Inferior parietal cortex (tissue), 1 donor: ENCODE measurements around the gene PYGM.

ENCODE experiments used
- DNase-seq: peaks from one replicate; pipeline ENCODE4 v3.0.0-alpha.2; 2016; ENCODE audit errors: extremely low spot score

Gene PYGM

DNA sequence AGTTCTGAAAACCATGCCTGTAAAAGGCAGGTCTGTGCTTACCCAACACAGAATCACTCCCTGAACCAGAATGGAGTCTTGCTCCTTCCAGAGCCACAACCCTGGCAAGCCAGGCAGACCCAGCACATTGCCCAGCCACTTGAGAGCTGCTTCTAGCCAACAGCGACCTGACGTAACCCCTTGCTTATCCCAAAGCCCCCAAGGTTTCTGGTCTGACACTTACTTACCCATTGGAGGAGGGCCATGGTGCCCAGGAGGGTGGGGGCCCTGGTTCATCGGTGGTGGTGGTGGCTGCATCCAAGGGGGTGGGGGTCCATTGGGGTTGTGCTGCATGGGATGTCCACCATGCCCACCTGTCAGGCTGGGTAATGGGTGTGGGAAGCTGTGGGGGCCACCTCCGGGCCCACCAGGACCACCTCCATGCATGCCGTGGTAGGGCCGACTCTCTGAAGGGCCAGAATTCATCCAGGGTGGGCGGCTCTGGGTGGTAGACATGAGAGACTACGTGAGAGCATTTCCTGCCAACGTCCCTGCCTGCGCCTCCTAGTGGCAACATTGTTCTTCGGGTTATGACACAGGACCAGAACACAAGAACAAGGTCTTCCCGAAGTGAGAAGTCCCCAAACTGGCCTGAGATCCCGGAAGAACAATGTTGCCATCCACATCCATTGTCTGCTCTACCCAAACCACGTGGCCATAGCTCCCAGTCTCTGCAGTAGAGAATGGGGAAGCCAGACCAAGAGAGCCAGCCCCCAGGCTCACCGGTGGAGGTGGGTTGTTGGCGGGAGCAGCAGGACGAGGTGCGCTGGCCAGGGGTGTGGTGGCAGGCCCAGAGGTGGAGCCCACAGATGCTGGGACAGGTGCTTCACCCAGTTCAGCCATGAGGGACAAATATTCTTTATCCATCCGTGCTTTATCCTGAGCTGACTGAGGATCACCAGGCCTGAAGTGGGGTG lies 7.8 kb upstream of the PYGM start:
- no peak for DNase-seq

GRCh38 chr11:64766881-64767280 lies 7.1 kb upstream of the PYGM start:
- no peak for DNase-seq

- DNase-seq: no peak
These were observed 6.3 kb upstream of the PYGM start for GRCh38 chr11:64765851-64766665.

GRCh38 chr11:64765291-64765850 lies 5.6 kb upstream of the PYGM start:
- no peak for DNase-seq

- no peak for DNase-seq
These were observed 5.0 kb upstream of the PYGM start for GRCh38 chr11:64764753-64765152.

GRCh38 chr11:64764040-64764611 lies 4.4 kb upstream of the PYGM start:
- DNase-seq: no peak

DNA sequence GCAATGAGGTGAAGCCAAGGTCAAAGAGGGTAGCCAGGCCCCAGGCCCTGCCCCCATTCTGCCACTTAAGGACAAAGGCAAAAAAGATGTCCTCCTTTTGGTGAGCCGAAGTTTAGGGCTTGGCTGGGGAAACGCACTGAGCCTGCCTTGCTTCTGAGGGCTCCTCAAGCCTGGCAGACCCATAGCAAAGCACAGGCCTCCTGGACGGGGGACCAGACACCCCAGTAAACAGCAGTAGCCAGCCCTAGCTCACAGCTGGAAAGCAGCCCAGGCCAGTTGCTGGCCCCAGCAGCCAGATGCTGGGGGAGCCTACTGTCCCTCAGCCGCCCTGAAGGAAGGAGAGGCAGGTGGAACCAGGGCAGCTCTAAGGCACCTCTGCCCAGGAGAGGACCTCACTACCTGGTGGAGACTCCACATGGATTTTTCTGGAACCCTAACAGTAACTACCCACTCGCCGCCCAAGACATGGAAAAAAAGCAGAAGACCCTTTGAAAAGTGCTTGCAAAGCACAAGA lies 3.8 kb upstream of the PYGM start:
- no peak for DNase-seq

GRCh38 chr11:64762674-64763525 lies 3.1 kb upstream of the PYGM start:
- DNase-seq: no peak

GRCh38 chr11:64762277-64762673 lies 2.5 kb upstream of the PYGM start:
- no peak for DNase-seq

DNA sequence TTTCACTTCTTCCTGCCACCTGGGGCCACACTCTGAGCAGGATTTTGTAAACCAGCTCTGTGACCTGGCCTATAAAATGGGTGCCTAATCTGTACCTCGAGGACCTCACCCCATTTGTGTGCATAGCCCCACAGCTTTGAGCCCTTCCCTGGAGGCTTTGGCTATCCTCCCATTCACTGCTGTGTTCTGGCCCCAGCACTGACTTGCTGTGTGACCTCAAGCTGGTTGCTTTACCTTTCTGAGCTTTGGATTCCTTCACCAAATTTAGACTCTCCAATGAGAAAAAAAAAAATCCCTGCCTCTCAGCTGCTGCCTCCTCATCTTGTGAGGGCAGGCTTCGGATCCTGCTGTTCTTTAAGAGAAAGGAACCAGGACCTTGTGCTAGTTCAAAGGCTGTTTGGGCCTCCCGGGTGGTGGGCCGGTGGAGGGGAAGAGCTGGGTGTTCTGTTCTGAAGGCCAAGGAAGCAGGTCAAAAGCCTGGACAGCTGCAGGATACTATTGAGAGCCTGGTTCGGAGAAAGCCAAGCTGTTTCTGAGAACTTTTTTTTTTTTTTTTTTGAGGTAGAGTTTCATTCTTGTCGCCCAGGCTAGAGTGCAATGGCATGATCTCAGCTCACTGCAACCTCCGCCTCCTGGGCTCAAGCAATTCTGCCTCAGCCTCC lies 1.1 kb upstream of the PYGM start:
- no peak for DNase-seq

- no peak for DNase-seq
These were observed 548 bp downstream of the PYGM start for GRCh38 chr11:64759131-64759721.

- no peak for DNase-seq
These were observed 1.3 kb downstream of the PYGM start for GRCh38 chr11:64758330-64759079.

DNA sequence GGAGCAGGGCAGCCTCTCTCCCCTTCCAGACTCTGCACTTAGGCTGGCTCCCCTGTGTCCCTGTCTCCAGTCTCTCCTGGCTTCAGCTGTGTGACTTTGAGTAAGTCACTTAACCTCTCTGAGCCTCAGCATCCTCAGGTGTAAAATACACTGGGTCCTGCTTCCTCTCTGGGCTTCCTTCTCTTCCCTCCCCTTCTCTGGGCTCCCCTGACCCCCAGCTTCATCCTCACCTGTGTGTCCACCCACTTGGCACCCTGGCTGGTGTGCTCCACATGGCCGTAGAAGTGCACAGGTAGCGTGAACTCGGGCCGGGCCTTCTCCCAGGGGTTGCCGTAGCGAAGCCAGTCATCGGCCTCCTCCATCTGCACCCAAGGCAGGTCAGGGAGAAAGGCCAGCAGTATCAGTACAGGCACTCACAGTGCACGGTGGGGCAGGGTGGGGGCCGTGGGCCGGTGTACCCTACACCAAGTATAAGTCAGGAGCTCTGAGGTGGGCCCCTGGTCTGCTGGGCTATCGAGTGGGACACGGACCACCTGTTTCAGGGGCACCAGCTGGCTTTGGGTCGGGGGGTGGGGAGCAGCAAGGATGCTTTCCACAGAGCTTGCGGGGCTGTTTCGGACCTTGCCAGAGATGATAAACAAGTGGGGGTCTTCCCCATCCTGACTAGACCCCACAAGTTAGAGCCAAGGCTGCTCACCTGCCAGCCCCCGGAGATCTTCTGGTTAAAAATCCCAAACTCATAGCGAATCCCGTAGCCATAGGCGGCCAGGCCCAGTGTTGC lies 2.0 kb downstream of the PYGM start:
- DNase-seq: no peak

- no peak for DNase-seq
These were observed 4.0 kb downstream of the PYGM start for GRCh38 chr11:64755681-64756361.

DNA sequence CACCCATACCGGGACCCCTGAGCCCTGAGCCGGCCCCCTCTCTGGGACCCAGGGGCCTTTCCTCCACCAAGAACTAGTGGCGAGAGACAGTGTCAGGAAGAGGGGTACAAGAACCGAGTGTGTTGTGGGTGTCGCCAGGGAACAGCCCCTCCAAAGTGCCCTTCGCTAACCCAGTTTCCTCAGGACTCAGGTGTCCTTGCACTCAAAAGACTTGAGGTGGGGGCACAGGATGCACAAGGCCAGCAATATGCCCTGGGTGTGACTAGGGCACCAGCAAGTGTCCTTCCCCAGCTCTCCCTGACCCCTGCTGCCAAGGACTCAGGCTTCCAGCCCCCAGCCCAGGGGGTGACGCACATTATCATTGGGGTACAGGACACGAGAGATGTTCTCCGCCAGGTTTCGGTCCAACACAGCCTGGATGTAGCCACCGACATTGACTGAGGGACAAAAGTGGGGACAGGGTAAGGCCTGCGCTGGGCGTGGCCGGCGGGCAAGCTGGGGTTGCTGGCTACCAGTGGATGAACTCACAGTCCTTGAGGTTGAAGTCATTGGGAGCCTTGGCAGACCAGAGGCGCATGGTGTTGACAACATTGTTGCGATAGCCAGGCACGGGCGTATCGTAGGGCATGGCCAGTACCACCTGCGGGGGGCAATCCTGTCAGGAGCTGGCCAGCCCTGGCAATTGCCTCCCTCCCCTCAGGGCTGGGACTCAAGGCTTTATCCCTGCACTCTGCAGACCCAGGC lies 4.7 kb downstream of the PYGM start:
- no peak for DNase-seq

GRCh38 chr11:64754124-64754918 lies 5.5 kb downstream of the PYGM start:
- no peak for DNase-seq
